Astrocyte (in vitro differentiated cells and primary cell): ENCODE results near the gene LIN9.

ENCODE experiments used
- CTCF ChIP-seq: IDR thresholded peaks from 2 replicates; pipeline ENCODE4 v1.5.1; 2011; ENCODE audit warnings: low read depth, mild to moderate bottlenecking, inconsistent platforms, low read length, moderate library complexity; ENCODE audit not compliant: insufficient read depth
- EZH2 ChIP-seq: IDR thresholded peaks from 2 replicates; pipeline ENCODE4 v1.6.1; 2012; ENCODE audit warnings: mild to moderate bottlenecking, low read length, inconsistent platforms; ENCODE audit not compliant: insufficient read depth

- TF ChIP-seq CTCF (no peak), EZH2 (no peak)
Observed at GRCh38 chr1:226212545-226212944, 96.4 kb downstream of the LIN9 start.
